Testis (tissue), 2 donors: Measurements from ENCODE around the gene MPRIP.

Experiments used
- POLR2A ChIP-seq: fragments of 450-650 bp; IDR thresholded peaks from one replicate; pipeline ENCODE4 v1.6.1; 2017; ENCODE audit warnings: antibody characterized with exemption, mild to moderate bottlenecking, moderate library complexity
- TF ChIP-seq, protein P1 (sequence below), 3 experiments: fragments of 450-650 bp in 2 of 3; fragments of 200-600 bp in 1 of 3; sonication (generic) in 1 of 3; IDR thresholded peaks; one replicate each; pipeline ENCODE4 v1.5.1; 2016 to 2019; ENCODE audit warnings: antibody characterized with exemption in 3 of 3, mild to moderate bottlenecking in 2 of 3, moderate library complexity in 1 of 3

GRCh38 chr17:17051791-17052461 lies 9.7 kb downstream of the MPRIP start:
- TF ChIP-seq, protein P1, sequence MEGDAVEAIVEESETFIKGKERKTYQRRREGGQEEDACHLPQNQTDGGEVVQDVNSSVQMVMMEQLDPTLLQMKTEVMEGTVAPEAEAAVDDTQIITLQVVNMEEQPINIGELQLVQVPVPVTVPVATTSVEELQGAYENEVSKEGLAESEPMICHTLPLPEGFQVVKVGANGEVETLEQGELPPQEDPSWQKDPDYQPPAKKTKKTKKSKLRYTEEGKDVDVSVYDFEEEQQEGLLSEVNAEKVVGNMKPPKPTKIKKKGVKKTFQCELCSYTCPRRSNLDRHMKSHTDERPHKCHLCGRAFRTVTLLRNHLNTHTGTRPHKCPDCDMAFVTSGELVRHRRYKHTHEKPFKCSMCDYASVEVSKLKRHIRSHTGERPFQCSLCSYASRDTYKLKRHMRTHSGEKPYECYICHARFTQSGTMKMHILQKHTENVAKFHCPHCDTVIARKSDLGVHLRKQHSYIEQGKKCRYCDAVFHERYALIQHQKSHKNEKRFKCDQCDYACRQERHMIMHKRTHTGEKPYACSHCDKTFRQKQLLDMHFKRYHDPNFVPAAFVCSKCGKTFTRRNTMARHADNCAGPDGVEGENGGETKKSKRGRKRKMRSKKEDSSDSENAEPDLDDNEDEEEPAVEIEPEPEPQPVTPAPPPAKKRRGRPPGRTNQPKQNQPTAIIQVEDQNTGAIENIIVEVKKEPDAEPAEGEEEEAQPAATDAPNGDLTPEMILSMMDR (IDR thresholded peaks at IDR 0.05) = no peak
- TF ChIP-seq POLR2A = no peak
